Ishikawa (cell line): ENCODE data around the gene MYO5C.

Experiments
- CEBPB ChIP-seq: IDR thresholded peaks from 2 replicates; pipeline ENCODE4 v1.6.1; 2012
- CREB1 ChIP-seq: IDR thresholded peaks from 2 replicates; pipeline ENCODE4 v1.6.1; 2012; ENCODE audit warnings: low read depth
- EGR1 ChIP-seq: IDR thresholded peaks from 2 replicates; pipeline ENCODE4 v1.6.1; 2012
- EP300 ChIP-seq: IDR thresholded peaks from 2 replicates; pipeline ENCODE4 v1.6.1; 2012; ENCODE audit warnings: borderline replicate concordance
- FOXM1 ChIP-seq: IDR thresholded peaks from 2 replicates; pipeline ENCODE4 v1.6.1; 2012; ENCODE audit warnings: low read depth, borderline replicate concordance
- NFIC ChIP-seq: IDR thresholded peaks from 2 replicates; pipeline ENCODE4 v1.6.1; 2012
- RAD21 ChIP-seq: IDR thresholded peaks from 2 replicates; pipeline ENCODE4 v1.6.1; 2012; ENCODE audit warnings: low read depth
- TAF1 ChIP-seq: IDR thresholded peaks from 2 replicates; pipeline ENCODE4 v1.6.1; 2012; ENCODE audit warnings: low read depth, mild to moderate bottlenecking
- TCF12 ChIP-seq: IDR thresholded peaks from 2 replicates; pipeline ENCODE4 v1.6.1; 2012; ENCODE audit warnings: low read depth
- TEAD4 ChIP-seq: IDR thresholded peaks from 2 replicates; pipeline ENCODE4 v1.6.1; 2012
- YY1 ChIP-seq: IDR thresholded peaks from 2 replicates; pipeline ENCODE4 v1.6.1; 2012; ENCODE audit warnings: low read depth
- ZBTB7A ChIP-seq: IDR thresholded peaks from 2 replicates; pipeline ENCODE4 v1.6.1; 2012; ENCODE audit warnings: low read depth
- TF ChIP-seq, protein P1 (sequence below): IDR thresholded peaks from 2 replicates; pipeline ENCODE4 v1.6.1; 2012; ENCODE audit warnings: low read depth, mild to moderate bottlenecking
- TF ChIP-seq, protein P2 (sequence below): IDR thresholded peaks from 2 replicates; pipeline ENCODE4 v1.6.1; 2012
- TF ChIP-seq, protein P3 (sequence below): IDR thresholded peaks from 2 replicates; pipeline ENCODE4 v1.6.1; 2012

The MYO5C gene, protein sequence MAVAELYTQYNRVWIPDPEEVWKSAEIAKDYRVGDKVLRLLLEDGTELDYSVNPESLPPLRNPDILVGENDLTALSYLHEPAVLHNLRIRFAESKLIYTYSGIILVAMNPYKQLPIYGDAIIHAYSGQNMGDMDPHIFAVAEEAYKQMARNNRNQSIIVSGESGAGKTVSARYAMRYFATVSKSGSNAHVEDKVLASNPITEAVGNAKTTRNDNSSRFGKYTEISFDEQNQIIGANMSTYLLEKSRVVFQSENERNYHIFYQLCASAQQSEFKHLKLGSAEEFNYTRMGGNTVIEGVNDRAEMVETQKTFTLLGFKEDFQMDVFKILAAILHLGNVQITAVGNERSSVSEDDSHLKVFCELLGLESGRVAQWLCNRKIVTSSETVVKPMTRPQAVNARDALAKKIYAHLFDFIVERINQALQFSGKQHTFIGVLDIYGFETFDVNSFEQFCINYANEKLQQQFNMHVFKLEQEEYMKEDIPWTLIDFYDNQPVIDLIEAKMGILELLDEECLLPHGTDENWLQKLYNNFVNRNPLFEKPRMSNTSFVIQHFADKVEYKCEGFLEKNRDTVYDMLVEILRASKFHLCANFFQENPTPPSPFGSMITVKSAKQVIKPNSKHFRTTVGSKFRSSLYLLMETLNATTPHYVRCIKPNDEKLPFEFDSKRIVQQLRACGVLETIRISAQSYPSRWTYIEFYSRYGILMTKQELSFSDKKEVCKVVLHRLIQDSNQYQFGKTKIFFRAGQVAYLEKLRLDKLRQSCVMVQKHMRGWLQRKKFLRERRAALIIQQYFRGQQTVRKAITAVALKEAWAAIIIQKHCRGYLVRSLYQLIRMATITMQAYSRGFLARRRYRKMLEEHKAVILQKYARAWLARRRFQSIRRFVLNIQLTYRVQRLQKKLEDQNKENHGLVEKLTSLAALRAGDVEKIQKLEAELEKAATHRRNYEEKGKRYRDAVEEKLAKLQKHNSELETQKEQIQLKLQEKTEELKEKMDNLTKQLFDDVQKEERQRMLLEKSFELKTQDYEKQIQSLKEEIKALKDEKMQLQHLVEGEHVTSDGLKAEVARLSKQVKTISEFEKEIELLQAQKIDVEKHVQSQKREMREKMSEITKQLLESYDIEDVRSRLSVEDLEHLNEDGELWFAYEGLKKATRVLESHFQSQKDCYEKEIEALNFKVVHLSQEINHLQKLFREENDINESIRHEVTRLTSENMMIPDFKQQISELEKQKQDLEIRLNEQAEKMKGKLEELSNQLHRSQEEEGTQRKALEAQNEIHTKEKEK (N-terminal part only)

DNA sequence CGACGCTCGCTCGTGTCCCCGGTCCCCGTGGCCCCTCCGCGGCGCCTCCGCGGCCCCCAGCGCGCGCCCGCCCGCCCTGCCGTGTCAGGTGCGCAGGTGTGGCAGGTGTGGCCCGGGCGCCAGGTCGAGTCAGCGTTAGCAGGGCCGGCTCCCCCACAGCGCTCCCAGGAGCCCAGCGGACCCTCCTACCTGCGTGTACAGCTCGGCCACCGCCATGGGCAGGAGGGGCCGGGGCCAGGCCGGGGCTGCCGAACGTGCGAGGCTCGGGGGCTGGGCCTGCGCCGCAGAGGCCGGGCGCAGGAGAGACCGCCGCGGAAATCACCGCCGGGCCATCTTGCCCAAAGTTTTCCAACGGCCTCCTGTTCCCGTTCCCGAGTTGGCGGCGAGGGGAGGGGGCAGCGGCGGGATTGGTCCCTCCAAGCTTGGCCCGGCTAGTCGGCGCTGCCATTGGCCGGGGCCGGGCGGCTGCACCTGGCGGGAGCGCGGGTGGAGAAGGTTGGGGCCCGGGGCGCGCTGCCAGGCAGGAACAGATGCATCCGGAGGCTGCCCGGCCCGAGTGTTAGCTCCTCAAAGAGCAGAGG lies at the start of gene MYO5C:
TSS of gene MYO5C (minus strand) at position 384 of the 581 bp plus-strand sequence. CDS start at position 216, 168 bp downstream.
- TF ChIP-seq FOXM1 (no peak), CEBPB (no peak), YY1 (peak; percentile 86), TAF1 (peak; percentile 86), TCF12 (peak; percentile 44; the same call in 1 of the 2 replicates), RAD21 (no peak), NFIC (peak; percentile 51)
- TF ChIP-seq, protein P1, sequence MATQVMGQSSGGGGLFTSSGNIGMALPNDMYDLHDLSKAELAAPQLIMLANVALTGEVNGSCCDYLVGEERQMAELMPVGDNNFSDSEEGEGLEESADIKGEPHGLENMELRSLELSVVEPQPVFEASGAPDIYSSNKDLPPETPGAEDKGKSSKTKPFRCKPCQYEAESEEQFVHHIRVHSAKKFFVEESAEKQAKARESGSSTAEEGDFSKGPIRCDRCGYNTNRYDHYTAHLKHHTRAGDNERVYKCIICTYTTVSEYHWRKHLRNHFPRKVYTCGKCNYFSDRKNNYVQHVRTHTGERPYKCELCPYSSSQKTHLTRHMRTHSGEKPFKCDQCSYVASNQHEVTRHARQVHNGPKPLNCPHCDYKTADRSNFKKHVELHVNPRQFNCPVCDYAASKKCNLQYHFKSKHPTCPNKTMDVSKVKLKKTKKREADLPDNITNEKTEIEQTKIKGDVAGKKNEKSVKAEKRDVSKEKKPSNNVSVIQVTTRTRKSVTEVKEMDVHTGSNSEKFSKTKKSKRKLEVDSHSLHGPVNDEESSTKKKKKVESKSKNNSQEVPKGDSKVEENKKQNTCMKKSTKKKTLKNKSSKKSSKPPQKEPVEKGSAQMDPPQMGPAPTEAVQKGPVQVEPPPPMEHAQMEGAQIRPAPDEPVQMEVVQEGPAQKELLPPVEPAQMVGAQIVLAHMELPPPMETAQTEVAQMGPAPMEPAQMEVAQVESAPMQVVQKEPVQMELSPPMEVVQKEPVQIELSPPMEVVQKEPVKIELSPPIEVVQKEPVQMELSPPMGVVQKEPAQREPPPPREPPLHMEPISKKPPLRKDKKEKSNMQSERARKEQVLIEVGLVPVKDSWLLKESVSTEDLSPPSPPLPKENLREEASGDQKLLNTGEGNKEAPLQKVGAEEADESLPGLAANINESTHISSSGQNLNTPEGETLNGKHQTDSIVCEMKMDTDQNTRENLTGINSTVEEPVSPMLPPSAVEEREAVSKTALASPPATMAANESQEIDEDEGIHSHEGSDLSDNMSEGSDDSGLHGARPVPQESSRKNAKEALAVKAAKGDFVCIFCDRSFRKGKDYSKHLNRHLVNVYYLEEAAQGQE, result no peak

DNA sequence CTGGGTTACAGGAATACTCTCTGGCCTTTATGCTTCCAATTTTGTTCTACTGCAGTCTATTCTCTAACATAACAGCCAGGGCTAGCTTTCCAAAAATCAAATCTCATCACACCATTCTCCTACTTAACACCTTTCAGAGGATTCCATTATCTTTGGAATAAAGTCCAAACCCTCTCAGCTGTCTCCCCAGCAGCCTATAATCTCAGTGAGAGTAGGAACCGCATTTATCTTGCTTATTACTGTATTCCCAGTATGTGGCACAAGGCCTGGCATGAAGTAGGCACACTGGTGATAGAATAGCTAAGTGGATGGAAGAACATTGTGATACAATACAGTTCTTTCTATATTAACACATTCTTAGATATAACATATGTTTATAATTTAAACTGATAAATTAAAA lies 49.0 kb upstream of the MYO5C start:
- TF ChIP-seq ZBTB7A, result no peak
- TF ChIP-seq, protein P1, result no peak
- no peak for TF ChIP-seq TAF1
- no peak for TF ChIP-seq RAD21
- TF ChIP-seq, protein P2, sequence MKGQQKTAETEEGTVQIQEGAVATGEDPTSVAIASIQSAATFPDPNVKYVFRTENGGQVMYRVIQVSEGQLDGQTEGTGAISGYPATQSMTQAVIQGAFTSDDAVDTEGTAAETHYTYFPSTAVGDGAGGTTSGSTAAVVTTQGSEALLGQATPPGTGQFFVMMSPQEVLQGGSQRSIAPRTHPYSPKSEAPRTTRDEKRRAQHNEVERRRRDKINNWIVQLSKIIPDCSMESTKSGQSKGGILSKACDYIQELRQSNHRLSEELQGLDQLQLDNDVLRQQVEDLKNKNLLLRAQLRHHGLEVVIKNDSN, result no peak
- TF ChIP-seq, protein P3, sequence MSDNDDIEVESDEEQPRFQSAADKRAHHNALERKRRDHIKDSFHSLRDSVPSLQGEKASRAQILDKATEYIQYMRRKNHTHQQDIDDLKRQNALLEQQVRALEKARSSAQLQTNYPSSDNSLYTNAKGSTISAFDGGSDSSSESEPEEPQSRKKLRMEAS, result no peak
- no peak for TF ChIP-seq EGR1
- TF ChIP-seq CREB1, result no peak
- no peak for TF ChIP-seq NFIC
- TF ChIP-seq TEAD4, result no peak
- TF ChIP-seq FOXM1, result no peak

DNA sequence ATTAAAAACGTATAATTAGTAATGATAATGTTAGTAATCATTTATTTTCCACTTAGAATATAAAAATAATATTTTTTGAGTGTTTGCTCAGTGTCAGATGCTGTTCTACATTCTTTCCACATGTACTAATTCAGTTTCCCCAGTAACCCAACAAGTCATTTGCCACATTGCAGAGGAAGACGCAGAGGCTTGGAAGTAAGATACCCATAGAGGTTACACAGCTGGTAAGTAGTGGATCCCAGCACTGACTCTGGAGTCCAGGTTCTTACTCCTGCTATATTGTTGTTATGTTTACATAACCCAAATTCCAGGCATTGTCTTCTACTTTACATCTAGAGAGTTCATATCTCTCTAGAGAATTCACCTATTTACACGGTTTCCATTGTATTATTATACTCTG lies 48.2 kb upstream of the MYO5C start:
- TF ChIP-seq ZBTB7A (no peak), TEAD4 (no peak), EP300 (no peak), FOXM1 (no peak), EGR1 (no peak), RAD21 (no peak), TCF12 (no peak), TAF1 (no peak), NFIC (no peak), CEBPB (no peak)
- TF ChIP-seq, protein P1, result no peak
- TF ChIP-seq, protein P2, result no peak
- TF ChIP-seq, protein P3, result no peak
